ENCODE results near the gene B4GALNT4. TPM values are rescaled to one million over a fixed set of nuclear protein-coding genes. Genes with fewer than 3 reads are reported as not detected.

B4GALNT4 gene
- total RNA-seq, 2 experiments from 2014 or later = 1.1 to 1.9 TPM

Other genes with a start within 250 kb of the B4GALNT4 start
- not detected for gene SCGB1C1, start 176.4 kb upstream of the B4GALNT4 start, total RNA-seq
- 10 to 100 TPM; 44.0 to 45.5 TPM for gene BET1L, start 162.1 kb upstream of the B4GALNT4 start, total RNA-seq
- gene RIC8A, start 161.8 kb upstream of the B4GALNT4 start, total RNA-seq = 100 to 1,000 TPM; 105 to 111 TPM
- gene SIRT3, start 133.2 kb upstream of the B4GALNT4 start, total RNA-seq = 10 to 100 TPM; 18.6 to 20.5 TPM
- gene PSMD13, start 132.5 kb upstream of the B4GALNT4 start, total RNA-seq = 100 to 1,000 TPM; 235 to 239 TPM
- gene NLRP6, start 91.1 kb upstream of the B4GALNT4 start, total RNA-seq = 1 to 10 TPM; 3.7 to 3.8 TPM
- 100 to 1,000 TPM; 206 to 209 TPM for gene PGGHG, start 80.4 kb upstream of the B4GALNT4 start, total RNA-seq
- not detected for gene IFITM5, start 70.0 kb upstream of the B4GALNT4 start, total RNA-seq
- gene IFITM2, start 61.7 kb upstream of the B4GALNT4 start, total RNA-seq = 100 to 1,000 TPM; 474 to 496 TPM
- 100 to 1,000 TPM; 345 to 356 TPM for gene IFITM1, start 55.5 kb upstream of the B4GALNT4 start, total RNA-seq
- 10 to 100 TPM; 93.0 to 96.1 TPM for gene IFITM3, start 48.6 kb upstream of the B4GALNT4 start, total RNA-seq
- gene PKP3, start 24.7 kb downstream of the B4GALNT4 start, total RNA-seq = not detected
- 10 to 100 TPM; 26.4 to 27.2 TPM for gene SIGIRR, start 45.5 kb downstream of the B4GALNT4 start, total RNA-seq
- gene ANO9, start 72.5 kb downstream of the B4GALNT4 start, total RNA-seq = 10 to 100 TPM; 22.2 to 22.9 TPM
- 10 to 100 TPM; 17.3 to 18.2 TPM for gene PTDSS2, start 80.8 kb downstream of the B4GALNT4 start, total RNA-seq
- 10 to 100 TPM; 94.7 to 97.2 TPM for gene RNH1, start 137.7 kb downstream of the B4GALNT4 start, total RNA-seq
- 10 to 100 TPM; 46.0 to 48.7 TPM for gene HRAS, start 166.1 kb downstream of the B4GALNT4 start, total RNA-seq
- gene LRRC56, start 168.0 kb downstream of the B4GALNT4 start, total RNA-seq = 1 to 10 TPM; 1.4 to 2.2 TPM
- gene LMNTD2, start 191.2 kb downstream of the B4GALNT4 start, total RNA-seq = 1 to 10 TPM; 1.2 to 1.3 TPM
- gene RASSF7, start 191.5 kb downstream of the B4GALNT4 start, total RNA-seq = 10 to 100 TPM in 1 of 2 experiments, 1 to 10 TPM in 1; 9.8 to 11.5 TPM
- 10 to 100 TPM; 42.3 to 44.3 TPM for gene PHRF1, start 207.0 kb downstream of the B4GALNT4 start, total RNA-seq
- gene IRF7, start 246.5 kb downstream of the B4GALNT4 start, total RNA-seq = 10 to 100 TPM; 60.6 to 61.2 TPM

Data from activated naive CD8-positive, alpha-beta T cell treated with anti-CD3 and anti-CD28 coated beads for 36 hours (primary cell).